ENCODE data around the gene FAM219A.

- no peak for TF ChIP-seq CTCF (conservative IDR thresholded peaks at IDR 0.05; ENCODE audit: low read depth, low read length)
- TF ChIP-seq EZH2 (IDR thresholded peaks at IDR 0.05; ENCODE audit: borderline replicate concordance, low read depth, low read length, poor library complexity, severe bottlenecking) = no peak
Observed at GRCh38 chr9:34374905-34375552, 83.3 kb downstream of the FAM219A start.
